GM12801 (cell line): Measurements from ENCODE around the gene LRRIQ1.

ENCODE experiments used
- TF ChIP-seq, protein P1 (sequence below): IDR thresholded peaks from one replicate; pipeline ENCODE4 v1.5.1; 2011; ENCODE audit warnings: control low read depth; ENCODE audit not compliant: insufficient read length; ENCODE audit errors: extremely low read depth

Gene LRRIQ1

DNA sequence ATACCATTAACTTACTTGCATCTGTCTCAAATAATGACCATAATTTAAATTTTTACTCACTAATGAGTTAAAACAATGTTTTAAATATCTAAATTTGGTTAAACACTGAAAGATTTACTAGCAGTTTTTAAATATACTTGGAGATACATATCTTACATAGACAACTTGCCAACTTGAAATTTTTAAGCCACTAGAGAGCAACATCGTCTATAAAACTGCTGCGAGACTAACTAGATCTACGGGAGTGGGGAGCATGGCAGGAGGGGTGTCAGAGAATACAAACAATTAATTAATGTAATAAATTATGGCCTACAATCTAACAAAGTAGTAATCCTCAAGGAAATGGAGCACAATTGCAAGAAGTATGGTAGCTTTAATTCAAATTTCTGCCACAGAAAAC lies 120.4 kb downstream of the LRRIQ1 start:
- TF ChIP-seq, protein P1, sequence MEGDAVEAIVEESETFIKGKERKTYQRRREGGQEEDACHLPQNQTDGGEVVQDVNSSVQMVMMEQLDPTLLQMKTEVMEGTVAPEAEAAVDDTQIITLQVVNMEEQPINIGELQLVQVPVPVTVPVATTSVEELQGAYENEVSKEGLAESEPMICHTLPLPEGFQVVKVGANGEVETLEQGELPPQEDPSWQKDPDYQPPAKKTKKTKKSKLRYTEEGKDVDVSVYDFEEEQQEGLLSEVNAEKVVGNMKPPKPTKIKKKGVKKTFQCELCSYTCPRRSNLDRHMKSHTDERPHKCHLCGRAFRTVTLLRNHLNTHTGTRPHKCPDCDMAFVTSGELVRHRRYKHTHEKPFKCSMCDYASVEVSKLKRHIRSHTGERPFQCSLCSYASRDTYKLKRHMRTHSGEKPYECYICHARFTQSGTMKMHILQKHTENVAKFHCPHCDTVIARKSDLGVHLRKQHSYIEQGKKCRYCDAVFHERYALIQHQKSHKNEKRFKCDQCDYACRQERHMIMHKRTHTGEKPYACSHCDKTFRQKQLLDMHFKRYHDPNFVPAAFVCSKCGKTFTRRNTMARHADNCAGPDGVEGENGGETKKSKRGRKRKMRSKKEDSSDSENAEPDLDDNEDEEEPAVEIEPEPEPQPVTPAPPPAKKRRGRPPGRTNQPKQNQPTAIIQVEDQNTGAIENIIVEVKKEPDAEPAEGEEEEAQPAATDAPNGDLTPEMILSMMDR = no peak

DNA sequence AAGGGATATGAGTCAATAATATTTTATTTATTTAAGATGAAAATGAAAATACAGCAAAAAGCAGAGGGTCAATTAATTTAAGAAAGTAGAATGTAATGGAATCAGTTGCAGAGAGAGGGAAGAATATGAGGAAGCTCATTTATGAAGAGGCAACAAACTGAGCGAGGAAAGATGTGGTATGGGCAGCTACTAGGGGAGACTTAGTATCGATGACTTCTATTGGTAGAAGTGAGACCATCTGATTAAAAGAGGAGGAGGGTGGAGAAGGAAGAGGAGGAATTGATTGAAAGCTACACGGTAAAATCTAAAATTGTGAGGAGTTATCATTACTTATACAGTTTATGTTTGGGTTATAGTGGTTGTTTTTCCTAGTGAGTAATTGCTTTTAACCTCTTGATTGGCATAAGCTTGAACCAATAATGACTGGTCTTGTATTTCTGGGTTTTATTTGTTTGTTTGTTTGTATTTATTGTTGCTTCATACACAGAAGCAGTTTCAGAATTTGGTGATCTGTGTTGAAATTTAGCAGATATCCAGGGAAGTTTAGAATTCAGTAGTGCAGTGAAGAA lies 121.0 kb downstream of the LRRIQ1 start:
- TF ChIP-seq, protein P1 = no peak

DNA sequence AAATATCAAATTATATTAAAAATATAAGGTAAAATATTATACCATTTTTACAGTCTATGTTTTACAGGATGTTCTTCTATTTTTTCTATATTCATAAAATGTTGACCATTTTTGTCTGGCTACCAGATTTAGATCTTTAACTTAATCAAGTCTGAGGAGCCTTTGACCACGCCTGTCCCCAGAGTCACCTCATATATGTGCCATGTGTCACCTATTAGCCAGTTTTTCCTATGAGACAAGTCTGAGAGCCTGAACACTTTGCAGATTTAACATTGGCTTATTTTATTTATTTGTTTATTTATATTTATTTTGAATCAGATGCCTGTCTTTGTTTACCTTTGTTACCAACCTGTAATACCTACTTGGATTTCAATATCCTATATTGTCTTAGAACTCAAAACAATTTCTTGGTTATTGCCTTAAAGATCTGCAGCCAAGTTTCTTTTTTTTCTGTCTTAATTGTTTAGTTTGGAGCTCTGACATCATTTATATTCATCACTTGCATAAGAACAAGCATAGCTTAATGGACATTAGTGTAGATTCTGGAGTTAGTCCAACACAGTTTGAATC lies 127.7 kb downstream of the LRRIQ1 start:
- TF ChIP-seq, protein P1 = no peak

DNA sequence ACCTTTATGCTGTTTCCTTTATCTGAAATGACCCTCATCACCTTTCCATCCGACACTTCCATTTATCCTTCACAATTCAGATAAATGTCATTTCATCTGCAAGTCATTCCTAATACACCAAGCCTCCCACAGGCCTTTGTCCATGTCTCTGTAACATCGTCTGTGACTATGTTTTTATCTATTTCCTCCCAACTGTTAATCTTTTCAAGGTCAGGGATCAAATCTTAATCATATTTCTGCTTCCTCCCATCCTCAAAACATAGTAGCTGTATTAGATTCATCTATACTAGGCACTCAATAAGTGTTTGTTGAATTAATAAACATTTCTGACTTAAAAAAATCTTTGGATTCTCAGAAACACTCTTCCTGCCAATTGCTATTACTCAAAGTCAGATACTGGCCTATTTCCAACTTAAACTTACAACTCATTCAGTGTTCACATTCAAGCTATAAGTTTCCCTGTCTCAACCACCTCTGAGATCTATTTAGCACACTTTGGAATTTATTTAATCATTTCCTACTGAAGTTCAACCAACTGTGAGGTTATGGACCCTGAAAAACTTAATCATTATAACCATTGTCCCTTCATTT lies 143.6 kb downstream of the LRRIQ1 start:
- TF ChIP-seq, protein P1 = no peak

DNA sequence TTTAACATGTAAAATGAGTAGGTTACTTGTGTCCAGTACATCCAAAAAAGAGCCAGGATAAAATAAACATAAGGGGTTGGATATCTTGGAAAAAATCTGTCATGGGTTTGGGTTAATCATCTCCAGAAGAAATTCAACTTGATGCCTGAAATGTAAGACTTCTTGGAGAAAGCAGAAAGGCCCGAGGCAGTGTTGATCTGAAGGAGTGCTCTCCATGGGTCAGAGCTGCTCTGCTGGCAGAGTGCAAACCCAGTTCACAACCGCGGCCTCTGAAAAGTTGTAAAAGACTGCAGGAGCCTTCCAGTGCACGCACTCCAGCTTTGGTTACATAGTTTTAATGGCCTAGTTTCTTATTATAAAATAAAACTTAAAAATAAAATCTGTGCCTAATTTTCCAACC lies 146.5 kb downstream of the LRRIQ1 start:
- TF ChIP-seq, protein P1 = no peak

DNA sequence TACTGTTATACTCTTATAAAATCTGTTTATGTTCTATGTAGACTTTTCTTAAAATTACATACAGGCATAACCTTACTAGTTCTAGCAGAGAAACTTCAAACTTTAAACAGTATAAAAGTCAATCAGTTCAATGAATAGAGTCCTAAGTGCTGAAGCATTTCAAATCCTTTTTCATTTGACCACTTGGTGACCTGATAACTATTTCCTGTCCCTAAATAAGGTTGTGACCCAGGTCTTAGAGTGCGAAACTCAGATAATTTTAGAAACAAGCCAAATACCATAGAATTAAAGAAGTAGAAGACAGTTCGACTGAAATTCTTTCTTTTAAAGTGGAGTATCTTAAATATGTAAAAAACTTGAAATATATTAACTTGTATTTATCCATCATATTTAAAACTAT lies 147.7 kb downstream of the LRRIQ1 start:
- TF ChIP-seq, protein P1 = no peak

DNA sequence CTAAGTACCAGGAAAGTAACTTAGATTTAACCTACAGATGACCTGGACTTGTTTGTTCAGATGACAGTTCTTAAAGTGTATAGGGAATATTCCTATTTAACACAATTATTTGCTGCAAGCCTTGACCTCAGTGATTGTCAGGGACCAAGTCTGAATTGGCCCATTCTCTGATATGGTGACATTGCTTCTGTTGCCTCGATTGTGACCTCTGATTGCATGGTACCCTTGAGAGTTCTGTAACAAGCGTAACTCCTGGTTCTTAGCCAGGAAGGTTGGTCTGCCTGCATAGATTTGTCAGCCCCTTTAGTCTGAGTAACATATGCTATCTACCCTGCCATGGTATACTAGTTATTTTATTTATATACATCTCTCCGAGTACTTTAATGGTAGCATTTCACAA lies 150.1 kb downstream of the LRRIQ1 start:
- TF ChIP-seq, protein P1 = no peak
